Panc1 (cell line): ENCODE data around the gene CPZ. TPM values are rescaled to one million over a fixed set of nuclear protein-coding genes. Genes with fewer than 3 reads are reported as not detected.

Source experiments
- ATAC-seq: fragments of 200-7000 bp; cut with Tn5 transposase; 2 replicates; pipeline ENCODE4 v1.9.1; 2020; ENCODE audit warnings: mild to moderate bottlenecking, moderate library complexity
- BruUV-seq: library from RNA; stranded (reverse); fragments of 400-500 nt; replicated peaks from 2 replicates; lab custom pipeline; 2021; lab: Mats Ljungman, UMichigan
- CTCF ChIA-PET: fragments of 300-600 bp; sonication (Branson Sonifier 250); formaldehyde crosslinking; loops from one replicate; lab custom pipeline; 2022; ENCODE audit warnings: antibody characterized with exemption; lab: Charles Lee
- POLR2A ChIA-PET: fragments of 300-600 bp; sonication (Branson Sonifier 250); formaldehyde crosslinking; loops from one replicate; lab custom pipeline; 2022; ENCODE audit warnings: antibody characterized with exemption; lab: Charles Lee
- DNase-seq: peaks from one replicate; pipeline ENCODE4 v3.0.0-alpha.2; 2010; ENCODE audit warnings: low read depth, low spot score
- H3K27ac ChIP-seq: 2 replicates; pipeline ENCODE4 v1.5.1; 2011; ENCODE audit warnings: mild to moderate bottlenecking, low read length, inconsistent platforms
- H3K27me3 ChIP-seq: fragments of 200-500 bp; sonication (Bioruptor generic); 2 replicates; pipeline ENCODE4 v1.6.0; 2014; ENCODE audit warnings: low read length, inconsistent platforms; ENCODE audit not compliant: control insufficient read depth, insufficient read depth
- H3K36me3 ChIP-seq: fragments of 200-500 bp; sonication (Bioruptor generic); 2 replicates; pipeline ENCODE4 v1.5.1; 2014; ENCODE audit warnings: inconsistent platforms, mild to moderate bottlenecking, low read length, moderate library complexity; ENCODE audit not compliant: control insufficient read depth, insufficient read depth
- H3K4me1 ChIP-seq: 2 replicates; pipeline ENCODE4 v1.5.1; 2011; ENCODE audit warnings: inconsistent platforms, mild to moderate bottlenecking, low read length, moderate library complexity; ENCODE audit not compliant: control insufficient read depth, insufficient read depth
- H3K4me3 ChIP-seq, 2 experiments: 2 replicates each; pipeline ENCODE4 v1.5.1; 2011 to 2012; ENCODE audit warnings: low read depth in 2 of 2, low read length in 2 of 2, mild to moderate bottlenecking in 2 of 2, inconsistent platforms in 1 of 2, moderate library complexity in 1 of 2
- H3K9me3 ChIP-seq: fragments of 200-500 bp; sonication (Bioruptor generic); 2 replicates; pipeline ENCODE4 v1.5.1; 2014; ENCODE audit warnings: low read depth, mild to moderate bottlenecking, inconsistent platforms, low read length, moderate library complexity; ENCODE audit not compliant: control insufficient read depth, insufficient read depth
- POLR2AphosphoS5 ChIP-seq: IDR thresholded peaks from 2 replicates; pipeline ENCODE4 v1.6.1; 2012; ENCODE audit warnings: mild to moderate bottlenecking, low read depth, low read length, moderate library complexity
- SIN3A ChIP-seq: IDR thresholded peaks from 2 replicates; pipeline ENCODE4 v1.6.1; 2012; ENCODE audit warnings: low read depth, mild to moderate bottlenecking, low read length, moderate library complexity, borderline replicate concordance; ENCODE audit not compliant: insufficient read depth
- TCF7L2 ChIP-seq: IDR thresholded peaks from 2 replicates; pipeline ENCODE4 v1.6.1; 2011; ENCODE audit warnings: mild to moderate bottlenecking, low read depth, low read length, inconsistent platforms
- in situ Hi-C: cut with HindIII; loops from 2 replicates; pipeline ENCODE4 v1.10.0; 2016; ENCODE audit warnings: low sequenced_read_pairs, low pct_unique_long_range_greater_than_20kb
- intact Hi-C: fragments of 100-400 bp; cut with micrococcal nuclease; formaldehyde crosslinking; loops from one replicate; pipeline ENCODE4 v1.10.0; 2022; ENCODE audit not compliant: unreplicated experiment
- total RNA-seq: library from RNA; stranded (reverse); gene quantifications from one replicate; pipeline ENCODE4 v1.2.1, GENCODE V29; 2021; ENCODE audit not compliant: unreplicated experiment
- TF ChIP-seq, protein P1 (sequence below): fragments of 450-650 bp; IDR thresholded peaks from 2 replicates; pipeline ENCODE4 v1.5.1; 2017; ENCODE audit warnings: mild to moderate bottlenecking
- TF ChIP-seq, protein P2 (sequence below), 2 experiments: IDR thresholded peaks; 2 replicates each; pipeline ENCODE4 v1.6.1; 2011 to 2012; ENCODE audit warnings: low read depth in 2 of 2, control low read depth in 1 of 2, low read length in 1 of 2, mild to moderate bottlenecking in 1 of 2, moderate library complexity in 1 of 2; ENCODE audit not compliant: insufficient read depth in 1 of 2

The CPZ gene
- total RNA-seq, 1 experiment from 2014 or later: 0.15 TPM

DNA sequence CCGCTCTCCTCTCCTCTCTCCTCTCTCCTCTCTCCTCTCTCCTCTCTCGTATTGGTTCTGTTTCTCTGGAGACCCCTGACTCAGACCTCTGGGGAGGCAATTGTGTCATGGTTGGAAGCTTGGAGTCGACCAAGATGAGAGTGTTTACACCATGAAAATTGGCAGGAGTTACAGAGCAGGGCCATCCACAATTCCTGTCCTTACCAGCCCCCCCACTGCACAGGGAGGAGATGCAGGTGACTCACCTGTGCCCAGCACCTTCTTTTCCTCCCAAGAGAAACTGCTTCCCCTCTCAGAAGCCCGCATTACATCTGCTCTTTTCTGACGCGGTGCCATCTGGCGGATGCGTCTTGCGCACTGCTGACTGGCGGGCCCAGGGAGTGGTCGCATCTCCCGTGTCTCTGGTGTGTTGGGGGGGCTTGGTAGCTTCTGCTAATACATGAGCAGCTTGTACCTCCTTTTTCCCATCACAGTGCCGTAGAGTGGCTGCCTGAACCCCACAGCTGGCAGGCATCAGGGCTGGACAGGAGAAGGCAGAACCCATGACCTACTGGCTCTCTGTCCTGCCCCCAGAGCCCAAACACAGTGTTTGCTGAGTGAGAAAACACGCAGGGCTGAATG is 43.7 kb upstream of the CPZ start:
- in situ Hi-C loops: no loop called here
- ATAC-seq: no peak
- intact Hi-C loops: loop anchor here (5.0 kb wide), 1 partner anchor 77 kb away; no protein-coding TSS in a partner anchor
- no peaks in the 10 kb centered on the region for H3K27me3 ChIP-seq
- H3K9me3 ChIP-seq: no peaks in the 10 kb centered on the region
- no peak overlapping the region for H3K4me3 ChIP-seq
- no peaks in the 10 kb centered on the region for H3K4me1 ChIP-seq
- ChIA-PET CTCF (no interaction called here), POLR2A (no interaction called here)
- BruUV-seq: no TSS peak
- no peak overlapping the region for H3K27ac ChIP-seq
- no peak for DNase-seq
- H3K36me3 ChIP-seq: no peaks in the 10 kb centered on the region
- TF ChIP-seq, protein P1, sequence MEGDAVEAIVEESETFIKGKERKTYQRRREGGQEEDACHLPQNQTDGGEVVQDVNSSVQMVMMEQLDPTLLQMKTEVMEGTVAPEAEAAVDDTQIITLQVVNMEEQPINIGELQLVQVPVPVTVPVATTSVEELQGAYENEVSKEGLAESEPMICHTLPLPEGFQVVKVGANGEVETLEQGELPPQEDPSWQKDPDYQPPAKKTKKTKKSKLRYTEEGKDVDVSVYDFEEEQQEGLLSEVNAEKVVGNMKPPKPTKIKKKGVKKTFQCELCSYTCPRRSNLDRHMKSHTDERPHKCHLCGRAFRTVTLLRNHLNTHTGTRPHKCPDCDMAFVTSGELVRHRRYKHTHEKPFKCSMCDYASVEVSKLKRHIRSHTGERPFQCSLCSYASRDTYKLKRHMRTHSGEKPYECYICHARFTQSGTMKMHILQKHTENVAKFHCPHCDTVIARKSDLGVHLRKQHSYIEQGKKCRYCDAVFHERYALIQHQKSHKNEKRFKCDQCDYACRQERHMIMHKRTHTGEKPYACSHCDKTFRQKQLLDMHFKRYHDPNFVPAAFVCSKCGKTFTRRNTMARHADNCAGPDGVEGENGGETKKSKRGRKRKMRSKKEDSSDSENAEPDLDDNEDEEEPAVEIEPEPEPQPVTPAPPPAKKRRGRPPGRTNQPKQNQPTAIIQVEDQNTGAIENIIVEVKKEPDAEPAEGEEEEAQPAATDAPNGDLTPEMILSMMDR: no peak
- TF ChIP-seq, protein P2, sequence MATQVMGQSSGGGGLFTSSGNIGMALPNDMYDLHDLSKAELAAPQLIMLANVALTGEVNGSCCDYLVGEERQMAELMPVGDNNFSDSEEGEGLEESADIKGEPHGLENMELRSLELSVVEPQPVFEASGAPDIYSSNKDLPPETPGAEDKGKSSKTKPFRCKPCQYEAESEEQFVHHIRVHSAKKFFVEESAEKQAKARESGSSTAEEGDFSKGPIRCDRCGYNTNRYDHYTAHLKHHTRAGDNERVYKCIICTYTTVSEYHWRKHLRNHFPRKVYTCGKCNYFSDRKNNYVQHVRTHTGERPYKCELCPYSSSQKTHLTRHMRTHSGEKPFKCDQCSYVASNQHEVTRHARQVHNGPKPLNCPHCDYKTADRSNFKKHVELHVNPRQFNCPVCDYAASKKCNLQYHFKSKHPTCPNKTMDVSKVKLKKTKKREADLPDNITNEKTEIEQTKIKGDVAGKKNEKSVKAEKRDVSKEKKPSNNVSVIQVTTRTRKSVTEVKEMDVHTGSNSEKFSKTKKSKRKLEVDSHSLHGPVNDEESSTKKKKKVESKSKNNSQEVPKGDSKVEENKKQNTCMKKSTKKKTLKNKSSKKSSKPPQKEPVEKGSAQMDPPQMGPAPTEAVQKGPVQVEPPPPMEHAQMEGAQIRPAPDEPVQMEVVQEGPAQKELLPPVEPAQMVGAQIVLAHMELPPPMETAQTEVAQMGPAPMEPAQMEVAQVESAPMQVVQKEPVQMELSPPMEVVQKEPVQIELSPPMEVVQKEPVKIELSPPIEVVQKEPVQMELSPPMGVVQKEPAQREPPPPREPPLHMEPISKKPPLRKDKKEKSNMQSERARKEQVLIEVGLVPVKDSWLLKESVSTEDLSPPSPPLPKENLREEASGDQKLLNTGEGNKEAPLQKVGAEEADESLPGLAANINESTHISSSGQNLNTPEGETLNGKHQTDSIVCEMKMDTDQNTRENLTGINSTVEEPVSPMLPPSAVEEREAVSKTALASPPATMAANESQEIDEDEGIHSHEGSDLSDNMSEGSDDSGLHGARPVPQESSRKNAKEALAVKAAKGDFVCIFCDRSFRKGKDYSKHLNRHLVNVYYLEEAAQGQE (IDR thresholded peaks at IDR 0.05; ENCODE audit: insufficient read depth in 1 of 2, low read depth in 2 of 2, low read length in 1 of 2): no peak
- TF ChIP-seq TCF7L2: no peak

- TF ChIP-seq SIN3A (no peak), TCF7L2 (no peak), POLR2AphosphoS5 (no peak)
- TF ChIP-seq, protein P1: no peak
- TF ChIP-seq, protein P2 (IDR thresholded peaks at IDR 0.05; ENCODE audit: insufficient read depth in 1 of 2, low read depth in 2 of 2, low read length in 1 of 2): no peak
- ATAC-seq: no peak
- H3K9me3 ChIP-seq: no peaks in the 10 kb centered on the region
- H3K4me3 ChIP-seq: no peak overlapping the region
- BruUV-seq: no TSS peak
- POLR2A ChIA-PET: no interaction called here
- CTCF ChIA-PET: no interaction called here
- no peaks in the 10 kb centered on the region for H3K36me3 ChIP-seq
- H3K4me1 ChIP-seq: no peaks in the 10 kb centered on the region
- no peak for DNase-seq
- intact Hi-C loops: loop anchor here (5.0 kb wide), 1 partner anchor 77 kb away; no protein-coding TSS in a partner anchor
- H3K27me3 ChIP-seq: no peaks in the 10 kb centered on the region
- no peak overlapping the region for H3K27ac ChIP-seq
- in situ Hi-C loops: no loop called here
These were observed 43.1 kb upstream of the CPZ start for GRCh38 chr4:8549352-8549931.
